Endothelial cell of umbilical vein (primary cell): ENCODE results near the gene RASGRF2. TPM values are rescaled to one million over a fixed set of nuclear protein-coding genes. Genes with fewer than 3 reads are reported as not detected.

Experiments
- BruUV-seq: library from RNA; stranded (reverse); fragments of 400-500 nt; replicated peaks from 2 replicates; lab custom pipeline; 2021; lab: Mats Ljungman, UMichigan
- CTCF ChIA-PET: fragments of 300-600, 350-600 bp; sonication (Branson Sonifier 250); formaldehyde crosslinking; loops from one replicate; lab custom pipeline; 2021; ENCODE audit warnings: antibody characterized with exemption, inconsistent platforms; lab: Charles Lee
- POLR2A ChIA-PET: fragments of 300-600, 350-600 bp; sonication (Branson Sonifier 250); formaldehyde crosslinking; loops from one replicate; lab custom pipeline; 2021; ENCODE audit warnings: antibody characterized with exemption, inconsistent platforms; lab: Charles Lee
- DNase-seq: peaks from one replicate; pipeline ENCODE4 v3.0.0-alpha.2; 2011; ENCODE audit warnings: low read depth, low spot score
- FAIRE-seq: peaks from 2 replicates; lab custom pipeline; 2011; peaks lifted over from hg19 to GRCh38; lab: Jason Lieb, UNC
- H2AFZ ChIP-seq: 2 replicates; pipeline ENCODE4 v1.6.0; 2012; ENCODE audit warnings: low read depth, low read length, control low read depth, inconsistent platforms
- H3K27ac ChIP-seq: 2 replicates; pipeline ENCODE4 v1.5.1; 2011; ENCODE audit warnings: low read depth, mild to moderate bottlenecking, control low read depth, low read length, moderate library complexity; ENCODE audit not compliant: insufficient read depth
- H3K27me3 ChIP-seq, 2 experiments: 2 replicates each; pipeline versions ENCODE4 v1.6.0 to v1.6.1; 2011; ENCODE audit warnings: low read length in 2 of 2, mixed read lengths in 1 of 2; ENCODE audit not compliant: control insufficient read depth in 2 of 2, insufficient read depth in 2 of 2
- H3K36me3 ChIP-seq, 2 experiments: 2 replicates in 1 of 2; 3 replicates in 1 of 2; pipeline ENCODE4 v1.5.1; 2011; ENCODE audit warnings: low read length in 2 of 2, mild to moderate bottlenecking in 1 of 2, moderate library complexity in 1 of 2; ENCODE audit not compliant: control insufficient read depth in 2 of 2, insufficient read depth in 2 of 2; ENCODE audit errors: extremely low read depth in 1 of 2
- H3K4me1 ChIP-seq: 3 replicates; pipeline ENCODE4 v1.5.1; 2011; ENCODE audit warnings: mild to moderate bottlenecking, low read length; ENCODE audit not compliant: control insufficient read depth, insufficient read depth; ENCODE audit errors: extremely low read depth
- H3K4me2 ChIP-seq: 2 replicates; pipeline ENCODE4 v1.6.1; 2011; ENCODE audit warnings: low read length, control low read depth, mixed read lengths; ENCODE audit not compliant: insufficient read depth
- H3K4me3 ChIP-seq, 3 experiments: fragments of 200-600 bp in 1 of 3; sonication (generic), shearing (Covaris generic) in 1 of 3; replicated peaks in 1 of 3; 2 replicates each; pipeline ENCODE4 v1.5.1; 2011 to 2016; ENCODE audit warnings: control low read depth in 3 of 3, low read length in 3 of 3, mild to moderate bottlenecking in 2 of 3, inconsistent platforms in 1 of 3, low read depth in 1 of 3, moderate library complexity in 1 of 3; ENCODE audit not compliant: insufficient read depth in 1 of 3
- H3K79me2 ChIP-seq: 2 replicates; pipeline ENCODE4 v1.6.0; 2012; ENCODE audit warnings: low read length, inconsistent platforms; ENCODE audit not compliant: control insufficient read depth, insufficient read depth
- H3K9ac ChIP-seq: replicated peaks from 2 replicates; pipeline ENCODE3; 2011; ENCODE audit warnings: low read length, control low read depth; ENCODE audit not compliant: insufficient read depth; ENCODE audit errors: extremely low read depth
- H3K9me1 ChIP-seq: replicated peaks from 3 replicates; pipeline ENCODE4 v1.6.0; 2011; ENCODE audit warnings: mild to moderate bottlenecking, low read length; ENCODE audit not compliant: control insufficient read depth, insufficient read depth; ENCODE audit errors: extremely low read depth
- H3K9me3 ChIP-seq: replicated peaks from 2 replicates; pipeline ENCODE4 v1.5.1; 2012; ENCODE audit warnings: low read length, inconsistent platforms; ENCODE audit not compliant: control insufficient read depth, insufficient read depth
- H4K20me1 ChIP-seq: replicated peaks from 2 replicates; pipeline ENCODE3; 2011; ENCODE audit warnings: mild to moderate bottlenecking, low read length; ENCODE audit not compliant: control insufficient read depth, insufficient read depth; ENCODE audit errors: extremely low read depth
- EZH2 ChIP-seq: IDR thresholded peaks from 2 replicates; pipeline ENCODE4 v1.6.1; 2012; ENCODE audit warnings: borderline replicate concordance, low read depth, mild to moderate bottlenecking, moderate library complexity, low read length, inconsistent platforms; ENCODE audit not compliant: severe bottlenecking
- FOS ChIP-seq: IDR thresholded peaks from 2 replicates; pipeline ENCODE4 v1.6.1; 2011; ENCODE audit warnings: mild to moderate bottlenecking, low read length, moderate library complexity, borderline replicate concordance; ENCODE audit not compliant: insufficient read depth
- GATA2 ChIP-seq: IDR thresholded peaks from 2 replicates; pipeline ENCODE4 v1.7.0; 2011; ENCODE audit warnings: low read depth, mild to moderate bottlenecking, moderate library complexity, mixed read lengths, low read length; ENCODE audit not compliant: insufficient read length, insufficient read depth
- JUN ChIP-seq: IDR thresholded peaks from 2 replicates; pipeline ENCODE4 v1.6.1; 2011; ENCODE audit warnings: borderline replicate concordance, low read depth; ENCODE audit not compliant: insufficient read length, insufficient read depth
- MYC ChIP-seq: IDR thresholded peaks from one replicate; pipeline ENCODE4 v1.6.1; 2011; ENCODE audit warnings: mild to moderate bottlenecking, low read depth, low read length
- POLR2A ChIP-seq: IDR thresholded peaks from 2 replicates; pipeline ENCODE4 v1.6.1; 2012; ENCODE audit warnings: low read depth, mild to moderate bottlenecking, control low read depth, low read length
- POLR2AphosphoS5 ChIP-seq: IDR thresholded peaks from 2 replicates; pipeline ENCODE4 v1.6.1; 2012; ENCODE audit warnings: low read depth, mild to moderate bottlenecking, control low read depth, low read length, moderate library complexity; ENCODE audit not compliant: insufficient read depth
- dilution Hi-C: fragments of 300-500 bp; cut with MboI; formaldehyde crosslinking; loops from one replicate; pipeline ENCODE4 v1.15.0; 2019; ENCODE audit warnings: low sequenced_read_pairs; ENCODE audit not compliant: extremely low pct_ligation_motif_present
- intact Hi-C: fragments of 100-400 bp; cut with micrococcal nuclease; formaldehyde crosslinking; loops from one replicate; pipeline ENCODE4 v1.10.0; 2022
- polyA plus RNA-seq, 4 experiments: library from polyadenylated mRNA; depleted of rRNA in 3 of 4; stranded (reverse) in 3 of 4; unstranded in 1 of 4; fragments of >200 nt; gene quantifications; 2 replicates each; pipeline versions ENCODE4 v1.2.1 to v1.2.3, GENCODE V29; 2011 to 2012; ENCODE audit warnings: missing spikeins in 1 of 4
- total RNA-seq: library from RNA; stranded (reverse); gene quantifications from 2 replicates; pipeline ENCODE4 v1.2.3, GENCODE V29; 2021
- TF ChIP-seq, protein P1 (sequence below): IDR thresholded peaks from 2 replicates; pipeline ENCODE4 v1.6.1; 2011; ENCODE audit not compliant: insufficient read depth, insufficient read length
- TF ChIP-seq, protein P2 (sequence below), 2 donors: IDR thresholded peaks; 1 replicate in 1 of 2; 2 replicates in 1 of 2; pipeline ENCODE4 v1.5.1; 2011; ENCODE audit warnings: low read length in 2 of 2, mild to moderate bottlenecking in 2 of 2, moderate library complexity in 2 of 2, control low read depth in 1 of 2, inconsistent platforms in 1 of 2, low read depth in 1 of 2; ENCODE audit not compliant: insufficient read depth in 1 of 2; ENCODE audit errors: extremely low read depth in 1 of 2

RASGRF2 gene
- total and polyA plus RNA-seq, 2 donors (not counting 3 experiments of a cell fraction or from before 2014, with no cell fraction given) = 0.41 to 4.0 TPM

DNA sequence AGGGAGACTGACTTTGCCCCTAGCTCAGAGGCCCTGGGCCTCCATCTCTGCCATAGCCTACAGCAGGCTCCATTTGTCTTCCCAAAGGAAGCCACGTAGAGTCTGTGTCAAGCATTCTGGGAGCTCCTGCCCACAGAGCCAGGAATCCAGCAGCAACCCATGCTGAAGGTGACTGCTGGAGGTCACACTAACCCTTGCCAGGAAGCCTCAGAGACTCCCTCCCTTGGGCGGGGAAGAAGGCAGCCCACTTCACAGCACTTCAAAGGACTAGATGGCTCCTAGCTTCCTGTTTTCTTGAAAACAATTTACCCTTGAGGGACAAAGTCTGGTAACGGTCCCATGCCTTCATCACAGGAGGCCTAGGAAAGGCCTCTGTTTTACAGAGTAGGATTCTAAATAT lies 274.6 kb downstream of the RASGRF2 start:
- ChIA-PET CTCF (no interaction called here), POLR2A (no interaction called here)
- no peak overlapping the region for H3K4me2 ChIP-seq
- no peaks in the 10 kb centered on the region for H3K36me3 ChIP-seq
- DNase-seq (no peak), FAIRE-seq (no peak)
- H3K27ac ChIP-seq = no peak overlapping the region
- H3K9ac ChIP-seq = no peak overlapping the region
- no peaks in the 10 kb centered on the region for H3K9me1 ChIP-seq
- no peak overlapping the region for H3K4me3 ChIP-seq
- H3K9me3 ChIP-seq = no peaks in the 10 kb centered on the region
- H3K4me1 ChIP-seq = no peaks in the 10 kb centered on the region
- no TSS peak for BruUV-seq
- intact Hi-C loops (no loop called here), dilution Hi-C loops (no loop called here)
- H3K79me2 ChIP-seq = no peaks in the 10 kb centered on the region
- H3K27me3 ChIP-seq = no peaks in the 10 kb centered on the region
- no peak overlapping the region for H2AFZ ChIP-seq
- H4K20me1 ChIP-seq = no peaks in the 10 kb centered on the region
- no peak for TF ChIP-seq GATA2
- TF ChIP-seq, protein P1, sequence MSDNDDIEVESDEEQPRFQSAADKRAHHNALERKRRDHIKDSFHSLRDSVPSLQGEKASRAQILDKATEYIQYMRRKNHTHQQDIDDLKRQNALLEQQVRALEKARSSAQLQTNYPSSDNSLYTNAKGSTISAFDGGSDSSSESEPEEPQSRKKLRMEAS = no peak
- TF ChIP-seq MYC = no peak
- TF ChIP-seq, protein P2, sequence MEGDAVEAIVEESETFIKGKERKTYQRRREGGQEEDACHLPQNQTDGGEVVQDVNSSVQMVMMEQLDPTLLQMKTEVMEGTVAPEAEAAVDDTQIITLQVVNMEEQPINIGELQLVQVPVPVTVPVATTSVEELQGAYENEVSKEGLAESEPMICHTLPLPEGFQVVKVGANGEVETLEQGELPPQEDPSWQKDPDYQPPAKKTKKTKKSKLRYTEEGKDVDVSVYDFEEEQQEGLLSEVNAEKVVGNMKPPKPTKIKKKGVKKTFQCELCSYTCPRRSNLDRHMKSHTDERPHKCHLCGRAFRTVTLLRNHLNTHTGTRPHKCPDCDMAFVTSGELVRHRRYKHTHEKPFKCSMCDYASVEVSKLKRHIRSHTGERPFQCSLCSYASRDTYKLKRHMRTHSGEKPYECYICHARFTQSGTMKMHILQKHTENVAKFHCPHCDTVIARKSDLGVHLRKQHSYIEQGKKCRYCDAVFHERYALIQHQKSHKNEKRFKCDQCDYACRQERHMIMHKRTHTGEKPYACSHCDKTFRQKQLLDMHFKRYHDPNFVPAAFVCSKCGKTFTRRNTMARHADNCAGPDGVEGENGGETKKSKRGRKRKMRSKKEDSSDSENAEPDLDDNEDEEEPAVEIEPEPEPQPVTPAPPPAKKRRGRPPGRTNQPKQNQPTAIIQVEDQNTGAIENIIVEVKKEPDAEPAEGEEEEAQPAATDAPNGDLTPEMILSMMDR (IDR thresholded peaks at IDR 0.05; ENCODE audit: extremely low read depth in 1 of 2, insufficient read depth in 1 of 2, low read depth in 1 of 2, low read length in 2 of 2) = no peak
- TF ChIP-seq POLR2AphosphoS5 = no peak
- no peak for TF ChIP-seq JUN
- TF ChIP-seq POLR2A = no peak
- TF ChIP-seq FOS = no peak
- no peak for TF ChIP-seq EZH2
